OCI-LY7 (cell line): Measurements from ENCODE around the gene FAM193A. TPM values are rescaled to one million over a fixed set of nuclear protein-coding genes. Genes with fewer than 3 reads are reported as not detected.
"Not testable (repeated sequence)": the region's sequence is repeated elsewhere in the genome, so short reads cannot be mapped to it uniquely, and the experiment has no call there.

Experiments used
- BruUV-seq: library from RNA; stranded (reverse); fragments of 400-500 nt; replicated peaks from 2 replicates; lab custom pipeline; 2021; lab: Mats Ljungman, UMichigan
- CTCF ChIA-PET: fragments of 300-600 bp; sonication (Branson Sonifier 250); formaldehyde crosslinking; loops from one replicate; lab custom pipeline; 2022; ENCODE audit warnings: antibody characterized with exemption; ENCODE audit not compliant: unreplicated experiment; lab: Charles Lee
- POLR2A ChIA-PET: fragments of 300-600 bp; sonication (Branson Sonifier 250); formaldehyde crosslinking; loops from one replicate; lab custom pipeline; 2022; ENCODE audit warnings: antibody characterized with exemption; lab: Charles Lee
- DNase-seq: peaks from one replicate; pipeline ENCODE4 v3.0.0-alpha.2; 2015; ENCODE audit warnings: low spot score
- H2AFZ ChIP-seq: fragments of 200-600 bp; sonication (generic), shearing (Covaris generic); 2 replicates; pipeline ENCODE4 v1.6.1; 2014; ENCODE audit warnings: mild to moderate bottlenecking, antibody characterized with exemption, low read length, moderate library complexity
- H3K27ac ChIP-seq: fragments of 200-600 bp; sonication (generic); 2 replicates; pipeline ENCODE4 v1.5.1; 2014; ENCODE audit warnings: mixed run types, low read depth, mild to moderate bottlenecking, moderate library complexity, low read length, inconsistent platforms; ENCODE audit not compliant: poor library complexity, severe bottlenecking
- H3K36me3 ChIP-seq: fragments of 200-600 bp; sonication (generic); 2 replicates; pipeline ENCODE4 v1.6.1; 2014; ENCODE audit warnings: mild to moderate bottlenecking, antibody characterized with exemption, low read length, moderate library complexity, mixed read lengths; ENCODE audit not compliant: insufficient read depth
- H3K4me1 ChIP-seq: fragments of 200-600 bp; sonication (generic); 2 replicates; pipeline ENCODE4 v1.5.1; 2014; ENCODE audit warnings: mild to moderate bottlenecking, low read length; ENCODE audit not compliant: insufficient read depth, poor library complexity, severe bottlenecking
- H3K4me2 ChIP-seq: fragments of 200-600 bp; sonication (generic); 2 replicates; pipeline ENCODE4 v1.6.1; 2014; ENCODE audit warnings: mild to moderate bottlenecking, low read length
- H3K4me3 ChIP-seq: fragments of 200-600 bp; sonication (generic); 2 replicates; pipeline ENCODE4 v1.5.1; 2014; ENCODE audit warnings: mild to moderate bottlenecking, low read depth, low read length; ENCODE audit not compliant: poor library complexity, severe bottlenecking
- H3K79me2 ChIP-seq: fragments of 200-600 bp; sonication (generic); 2 replicates; pipeline ENCODE4 v1.6.1; 2016; ENCODE audit warnings: low read depth, mild to moderate bottlenecking, low read length, moderate library complexity, mixed read lengths; ENCODE audit not compliant: insufficient read depth
- H3K9me2 ChIP-seq: fragments of 200-600 bp; sonication (generic); 2 replicates; pipeline ENCODE4 v1.6.1; 2016; ENCODE audit warnings: mild to moderate bottlenecking, low read length, mixed read lengths; ENCODE audit not compliant: insufficient read depth
- H3K9me3 ChIP-seq: fragments of 200-600 bp; sonication (generic); 2 replicates; pipeline ENCODE4 v1.6.1; 2014; ENCODE audit warnings: mild to moderate bottlenecking, mixed run types, low read length, mixed read lengths
- H4K20me1 ChIP-seq: fragments of 200-600 bp; sonication (generic); 2 replicates; pipeline ENCODE4 v1.6.1; 2014; ENCODE audit warnings: mild to moderate bottlenecking, antibody characterized with exemption, low read length, moderate library complexity, mixed read lengths; ENCODE audit not compliant: insufficient read depth
- EZH2phosphoT487 ChIP-seq: fragments of 200-600 bp; sonication (generic); IDR thresholded peaks from 2 replicates; pipeline ENCODE4 v1.6.1; 2018; ENCODE audit warnings: low read depth, borderline replicate concordance, mild to moderate bottlenecking, mixed run types, antibody characterized with exemption, low read length, moderate library complexity, mixed read lengths
- intact Hi-C: fragments of 100-400 bp; cut with micrococcal nuclease; formaldehyde crosslinking; loops from one replicate; pipeline ENCODE4 v1.10.0; 2022; ENCODE audit not compliant: unreplicated experiment
- total RNA-seq, 2 experiments: library from RNA; depleted of rRNA in 1 of 2; stranded (reverse); fragments of >200 nt in 1 of 2; shearing (Covaris generic) in 1 of 2; gene quantifications; 2 replicates each; pipeline ENCODE4 v1.2.3, GENCODE V29; 2014 to 2022
- TF ChIP-seq, protein P1 (sequence below): fragments of 200-600 bp; sonication (generic); conservative IDR thresholded peaks from 2 replicates; pipeline ENCODE4 v1.5.1; 2014; ENCODE audit warnings: mild to moderate bottlenecking, antibody characterized with exemption, low read length, moderate library complexity, mixed read lengths

FAM193A gene
- total RNA-seq, 2 experiments from 2014 or later: 17.8 to 36.7 TPM

- intact Hi-C loops: loop anchor here (2.0 kb wide), 2 partner anchors 212 to 418 kb away; no protein-coding TSS in a partner anchor
- CTCF ChIA-PET: interaction anchor here (0.6 kb wide), 1 partner anchor 11 kb away, joined by 3 read pairs; no protein-coding TSS in a partner anchor
Observed at GRCh38 chr4:2537011-2537830, 774 bp downstream of the FAM193A start.

GRCh38 chr4:2543580-2544191 is 7.2 kb downstream of the FAM193A start:
- BruUV-seq, CTCF ChIA-PET, H3K9me2 ChIP-seq, DNase-seq, H3K9me3 ChIP-seq, H3K4me2 ChIP-seq, POLR2A ChIA-PET, H4K20me1 ChIP-seq, intact Hi-C loops, H2AFZ ChIP-seq, H3K4me3 ChIP-seq, H3K27ac ChIP-seq, H3K4me1 ChIP-seq: not testable (repeated sequence)
- H3K79me2 ChIP-seq: peaks cover 99% of the 10 kb centered on the region
- H3K36me3 ChIP-seq: peaks cover 38% of the 10 kb centered on the region

More at GRCh38 chr4:2537011-2537830, 774 bp downstream of the FAM193A start:
- H3K9me3 ChIP-seq: no peaks in the 10 kb centered on the region
- H3K9me2 ChIP-seq: no peaks in the 10 kb centered on the region
- H4K20me1 ChIP-seq: peaks cover 6% of the 10 kb centered on the region; the same call in 1 of the 2 replicates
- H3K79me2 ChIP-seq: peaks cover 52% of the 10 kb centered on the region
- DNase-seq: peak; percentile 60
- peak overlapping the region; percentile 95 for H3K4me3 ChIP-seq
- H3K4me1 ChIP-seq: peaks cover 15% of the 10 kb centered on the region
- no TSS peak for BruUV-seq
- peaks cover 15% of the 10 kb centered on the region; the same call in 1 of the 2 replicates for H3K36me3 ChIP-seq
- peak overlapping the region; percentile 50 for H3K27ac ChIP-seq
- TF ChIP-seq, protein P1, sequence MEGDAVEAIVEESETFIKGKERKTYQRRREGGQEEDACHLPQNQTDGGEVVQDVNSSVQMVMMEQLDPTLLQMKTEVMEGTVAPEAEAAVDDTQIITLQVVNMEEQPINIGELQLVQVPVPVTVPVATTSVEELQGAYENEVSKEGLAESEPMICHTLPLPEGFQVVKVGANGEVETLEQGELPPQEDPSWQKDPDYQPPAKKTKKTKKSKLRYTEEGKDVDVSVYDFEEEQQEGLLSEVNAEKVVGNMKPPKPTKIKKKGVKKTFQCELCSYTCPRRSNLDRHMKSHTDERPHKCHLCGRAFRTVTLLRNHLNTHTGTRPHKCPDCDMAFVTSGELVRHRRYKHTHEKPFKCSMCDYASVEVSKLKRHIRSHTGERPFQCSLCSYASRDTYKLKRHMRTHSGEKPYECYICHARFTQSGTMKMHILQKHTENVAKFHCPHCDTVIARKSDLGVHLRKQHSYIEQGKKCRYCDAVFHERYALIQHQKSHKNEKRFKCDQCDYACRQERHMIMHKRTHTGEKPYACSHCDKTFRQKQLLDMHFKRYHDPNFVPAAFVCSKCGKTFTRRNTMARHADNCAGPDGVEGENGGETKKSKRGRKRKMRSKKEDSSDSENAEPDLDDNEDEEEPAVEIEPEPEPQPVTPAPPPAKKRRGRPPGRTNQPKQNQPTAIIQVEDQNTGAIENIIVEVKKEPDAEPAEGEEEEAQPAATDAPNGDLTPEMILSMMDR: no peak
- TF ChIP-seq EZH2phosphoT487: no peak
- H3K4me2 ChIP-seq: peak overlapping the region; percentile 75
- POLR2A ChIA-PET: interaction anchor here (0.5 to 1.1 kb wide), 3 partner anchors 9 to 67 kb away, joined by 3 to 8 read pairs (median 3); no protein-coding TSS in a partner anchor
- H2AFZ ChIP-seq: no peak overlapping the region

DNA sequence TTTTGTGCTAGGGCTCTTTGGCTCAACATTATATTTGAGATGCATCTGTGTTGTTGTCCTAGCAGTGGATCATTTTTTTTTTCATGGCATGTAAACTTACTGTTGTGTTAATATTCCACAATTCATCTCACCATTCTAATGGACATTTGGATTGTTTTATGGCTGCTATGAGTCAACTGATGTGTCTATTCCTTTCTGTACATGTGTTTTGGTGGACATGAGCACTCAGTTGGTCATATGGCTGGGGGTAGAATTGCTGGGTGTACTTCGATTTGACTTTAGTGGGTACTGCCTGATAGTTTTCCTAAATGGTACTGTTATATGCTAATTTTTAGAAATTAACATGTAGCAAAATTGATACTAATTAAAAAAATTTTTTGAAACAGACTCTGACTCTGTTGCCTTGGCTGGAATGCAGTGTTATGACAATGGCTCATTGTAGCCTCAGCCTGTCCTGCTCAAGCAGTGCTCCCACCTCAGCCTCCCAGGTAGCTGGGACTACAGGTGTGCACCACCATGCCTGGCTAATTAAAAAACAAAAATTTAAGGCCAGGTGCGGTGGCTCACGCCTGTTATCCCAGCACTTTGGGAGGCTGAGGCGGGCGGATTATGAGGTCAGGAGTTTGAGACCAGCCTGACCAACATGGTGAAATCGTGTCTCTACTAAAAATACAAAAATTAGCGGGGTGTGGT is 9.0 kb downstream of the FAM193A start:
- Histone ChIP-seq H3K4me3 (no peak overlapping the region), H3K36me3 (peaks cover 27% of the 10 kb centered on the region), H3K4me2 (no peak overlapping the region), H3K4me1 (no peaks in the 10 kb centered on the region), H3K79me2 (peaks cover 96% of the 10 kb centered on the region), H3K9me3 (no peaks in the 10 kb centered on the region), H4K20me1 (no peaks in the 10 kb centered on the region), H2AFZ (no peak overlapping the region), H3K27ac (no peak overlapping the region), H3K9me2 (no peaks in the 10 kb centered on the region)
- no TSS peak for BruUV-seq
- CTCF ChIA-PET: no interaction called here
- TF ChIP-seq, protein P1: no peak
- no peak for TF ChIP-seq EZH2phosphoT487
- no peak for DNase-seq
- intact Hi-C loops: no loop called here
- POLR2A ChIA-PET: interaction anchor here (1.0 to 1.2 kb wide), 2 partner anchors 8 to 12 kb away, joined by 3 read pairs; no protein-coding TSS in a partner anchor
